HG02973 (cell line): Measurements from ENCODE around the gene EPB41L4B.
"Not testable (repeated sequence)": the region's sequence is repeated elsewhere in the genome, so short reads cannot be mapped to it uniquely, and the experiment has no call there.

Source experiments
- ATAC-seq: cut with Tn5 transposase; IDR thresholded peaks from one replicate; pipeline ENCODE4 v1.9.1; 2021; ENCODE audit warnings: moderate library complexity; ENCODE audit not compliant: unreplicated experiment

EPB41L4B gene

GRCh38 chr9:109320742-109321448 is at the start of gene EPB41L4B:
TSS of gene EPB41L4B (minus strand) at chr9:109321059. CDS start at chr9:109320446, 613 bp downstream.
- peak; percentile 100 for ATAC-seq

GRCh38 chr9:109369285-109369684 is 48.4 kb upstream of the EPB41L4B start:
- no peak for ATAC-seq

- no peak for ATAC-seq
Observed at GRCh38 chr9:109360771-109361170, 39.9 kb upstream of the EPB41L4B start.

GRCh38 chr9:109358968-109359603 is 38.2 kb upstream of the EPB41L4B start:
- not testable (repeated sequence) for ATAC-seq

- no peak for ATAC-seq
Observed at GRCh38 chr9:109355564-109356297, 34.9 kb upstream of the EPB41L4B start.

GRCh38 chr9:109354190-109354589 is 33.3 kb upstream of the EPB41L4B start:
- ATAC-seq, result no peak

GRCh38 chr9:109351032-109351431 is 30.2 kb upstream of the EPB41L4B start:
- ATAC-seq, result no peak

- no peak for ATAC-seq
Observed at GRCh38 chr9:109349421-109349846, 28.6 kb upstream of the EPB41L4B start.

GRCh38 chr9:109346904-109347303 is 26.0 kb upstream of the EPB41L4B start:
- ATAC-seq, result no peak

GRCh38 chr9:109344866-109345265 is 24.0 kb upstream of the EPB41L4B start:
- no peak for ATAC-seq

- ATAC-seq, result no peak
Observed at GRCh38 chr9:109342878-109343277, 22.0 kb upstream of the EPB41L4B start.

- ATAC-seq, result no peak
Observed at GRCh38 chr9:109341561-109341960, 20.7 kb upstream of the EPB41L4B start.

GRCh38 chr9:109340979-109341378 is 20.1 kb upstream of the EPB41L4B start:
- ATAC-seq, result not testable (repeated sequence)

- no peak for ATAC-seq
Observed at GRCh38 chr9:109336409-109336808, 15.6 kb upstream of the EPB41L4B start.

GRCh38 chr9:109335929-109336328 is 15.1 kb upstream of the EPB41L4B start:
- ATAC-seq, result no peak

GRCh38 chr9:109335121-109335520 is 14.3 kb upstream of the EPB41L4B start:
- ATAC-seq, result no peak

GRCh38 chr9:109331353-109331752 is 10.5 kb upstream of the EPB41L4B start:
- ATAC-seq, result no peak

- no peak for ATAC-seq
Observed at GRCh38 chr9:109329638-109330258, 8.9 kb upstream of the EPB41L4B start.

- ATAC-seq, result no peak
Observed at GRCh38 chr9:109328978-109329637, 8.2 kb upstream of the EPB41L4B start.

- no peak for ATAC-seq
Observed at GRCh38 chr9:109325089-109325488, 4.2 kb upstream of the EPB41L4B start.

GRCh38 chr9:109323771-109324170 is 2.9 kb upstream of the EPB41L4B start:
- ATAC-seq, result no peak
